PC-3 (cell line): ENCODE data around the gene CPSF3. TPM values are rescaled to one million over a fixed set of nuclear protein-coding genes. Genes with fewer than 3 reads are reported as not detected.

Source experiments
- ATAC-seq: fragments of 200-7000 bp; cut with Tn5 transposase; 2 replicates; pipeline ENCODE4 v1.9.1; 2020; ENCODE audit warnings: mild to moderate bottlenecking, moderate library complexity
- BruUV-seq: library from RNA; stranded (reverse); fragments of 400-500 nt; replicated peaks from 2 replicates; lab custom pipeline; 2021; lab: Mats Ljungman, UMichigan
- CTCF ChIA-PET: fragments of 300-600 bp; sonication (Branson Sonifier 250); formaldehyde crosslinking; loops from one replicate; lab custom pipeline; 2022; ENCODE audit warnings: antibody characterized with exemption; lab: Charles Lee
- POLR2A ChIA-PET: fragments of 300-600 bp; sonication (Branson Sonifier 250); formaldehyde crosslinking; loops from one replicate; lab custom pipeline; 2022; ENCODE audit warnings: antibody characterized with exemption; ENCODE audit not compliant: unreplicated experiment; lab: Charles Lee
- DNase-seq: peaks from one replicate; pipeline ENCODE4 v3.0.0-alpha.2; 2015
- H2AFZ ChIP-seq: fragments of 300-600 bp; sonication (generic); 2 replicates; pipeline ENCODE4 v1.6.0; 2016; ENCODE audit warnings: antibody characterized with exemption, low read length
- H3F3A ChIP-seq: fragments of 300-600 bp; sonication (generic); one replicate; pipeline ENCODE4 v1.6.0; 2017; ENCODE audit warnings: antibody characterized with exemption, low read length, control low read depth, mild to moderate bottlenecking; ENCODE audit not compliant: unreplicated experiment
- H3K27ac ChIP-seq: fragments of 300-600 bp; sonication (generic); 2 replicates; pipeline ENCODE4 v1.5.1; 2016; ENCODE audit warnings: mild to moderate bottlenecking, low read length
- H3K27me3 ChIP-seq: fragments of 300-600 bp; sonication (generic); 2 replicates; pipeline ENCODE4 v1.6.1; 2016; ENCODE audit warnings: low read length, mixed read lengths
- H3K36me3 ChIP-seq: fragments of 300-600 bp; sonication (generic); 2 replicates; pipeline ENCODE4 v1.6.1; 2016; ENCODE audit warnings: low read depth, mixed run types, low read length, mixed read lengths
- H3K4me1 ChIP-seq: fragments of 300-600 bp; sonication (generic); 2 replicates; pipeline ENCODE4 v1.5.1; 2016; ENCODE audit warnings: low read length; ENCODE audit not compliant: insufficient read depth
- H3K4me2 ChIP-seq: fragments of 300-600 bp; sonication (generic); 2 replicates; pipeline ENCODE4 v1.6.0; 2016; ENCODE audit warnings: low read length
- H3K4me3 ChIP-seq: fragments of 300-600 bp; sonication (generic); 2 replicates; pipeline ENCODE4 v1.5.1; 2016; ENCODE audit warnings: mild to moderate bottlenecking, low read length, mixed read lengths
- H3K79me2 ChIP-seq: fragments of 300-600 bp; sonication (generic); 2 replicates; pipeline ENCODE4 v1.6.1; 2017; ENCODE audit warnings: low read length, mixed read lengths
- H3K9ac ChIP-seq: fragments of 300-600 bp; sonication (generic); 2 replicates; pipeline ENCODE4 v1.6.0; 2016; ENCODE audit warnings: mild to moderate bottlenecking, low read length
- H3K9me2 ChIP-seq: fragments of 300-600 bp; sonication (generic); replicated peaks from 2 replicates; pipeline ENCODE4 v1.6.1; 2016; ENCODE audit warnings: mixed run types, low read length, mixed read lengths
- H3K9me3 ChIP-seq: fragments of 300-600 bp; sonication (generic); 2 replicates; pipeline ENCODE4 v1.6.1; 2016; ENCODE audit warnings: low read length, mixed read lengths
- H4K20me1 ChIP-seq: fragments of 300-600 bp; sonication (generic); 2 replicates; pipeline ENCODE4 v1.6.1; 2016; ENCODE audit warnings: low read length, mixed read lengths
- CTCF ChIP-seq: fragments of 300-600 bp; sonication (generic); conservative IDR thresholded peaks from 2 replicates; pipeline ENCODE4 v1.5.1; 2017; ENCODE audit warnings: antibody characterized with exemption, low read depth, mild to moderate bottlenecking, low read length
- EZH2 ChIP-seq: fragments of 300-600 bp; sonication (generic); IDR thresholded peaks from one replicate; pipeline ENCODE4 v1.6.1; 2017; ENCODE audit warnings: antibody characterized with exemption, mild to moderate bottlenecking, low read length; ENCODE audit not compliant: unreplicated experiment
- EZH2phosphoT487 ChIP-seq: fragments of 300-600 bp; sonication (generic); IDR thresholded peaks from 2 replicates; pipeline ENCODE4 v1.6.1; 2018; ENCODE audit warnings: mild to moderate bottlenecking, antibody characterized with exemption, low read length, borderline replicate concordance
- intact Hi-C: fragments of 100-400 bp; cut with micrococcal nuclease; formaldehyde crosslinking; loops from 2 replicates; pipeline ENCODE4 v1.9.0; 2023
- total RNA-seq: library from RNA; depleted of rRNA; stranded (reverse); fragments of >200 nt; gene quantifications from 2 replicates; pipeline ENCODE4 v1.2.3, GENCODE V29; 2014

CPSF3 gene
- total RNA-seq, 1 experiment from 2014 or later = 60.1 TPM

GRCh38 chr2:9445089-9445488 lies 21.6 kb downstream of the CPSF3 start:
- Histone ChIP-seq H3F3A (no peaks in the 10 kb centered on the region), H3K4me2 (no peak overlapping the region), H3K9me3 (no peaks in the 10 kb centered on the region), H3K36me3 (peaks cover 39% of the 10 kb centered on the region), H3K4me1 (no peaks in the 10 kb centered on the region), H4K20me1 (no peaks in the 10 kb centered on the region), H3K27me3 (no peaks in the 10 kb centered on the region), H3K9me2 (no peaks in the 10 kb centered on the region), H3K9ac (no peak overlapping the region), H2AFZ (no peak overlapping the region), H3K79me2 (no peaks in the 10 kb centered on the region), H3K27ac (no peak overlapping the region), H3K4me3 (no peak overlapping the region)
- ATAC-seq (no peak), DNase-seq (no peak)
- intact Hi-C loops = no loop called here
- CTCF ChIA-PET = no interaction called here
- POLR2A ChIA-PET = no interaction called here
- TF ChIP-seq EZH2phosphoT487 (no peak), EZH2 (no peak), CTCF (no peak)
- BruUV-seq = no TSS peak

- Histone ChIP-seq H3K4me2 (no peak overlapping the region), H3K4me1 (no peaks in the 10 kb centered on the region), H2AFZ (no peak overlapping the region), H3K9ac (no peak overlapping the region), H3K9me2 (no peaks in the 10 kb centered on the region), H3K36me3 (peaks cover 12% of the 10 kb centered on the region), H3K9me3 (no peaks in the 10 kb centered on the region), H3K79me2 (no peaks in the 10 kb centered on the region), H3K27me3 (no peaks in the 10 kb centered on the region), H3K4me3 (no peak overlapping the region), H4K20me1 (no peaks in the 10 kb centered on the region), H3F3A (no peaks in the 10 kb centered on the region), H3K27ac (no peak overlapping the region)
- POLR2A ChIA-PET = no interaction called here
- BruUV-seq = no TSS peak
- CTCF ChIA-PET = no interaction called here
- TF ChIP-seq CTCF (no peak), EZH2 (no peak), EZH2phosphoT487 (no peak)
- no peak for DNase-seq
- no peak for ATAC-seq
- intact Hi-C loops = no loop called here
Observed at GRCh38 chr2:9451231-9451630, 27.8 kb downstream of the CPSF3 start.

DNA sequence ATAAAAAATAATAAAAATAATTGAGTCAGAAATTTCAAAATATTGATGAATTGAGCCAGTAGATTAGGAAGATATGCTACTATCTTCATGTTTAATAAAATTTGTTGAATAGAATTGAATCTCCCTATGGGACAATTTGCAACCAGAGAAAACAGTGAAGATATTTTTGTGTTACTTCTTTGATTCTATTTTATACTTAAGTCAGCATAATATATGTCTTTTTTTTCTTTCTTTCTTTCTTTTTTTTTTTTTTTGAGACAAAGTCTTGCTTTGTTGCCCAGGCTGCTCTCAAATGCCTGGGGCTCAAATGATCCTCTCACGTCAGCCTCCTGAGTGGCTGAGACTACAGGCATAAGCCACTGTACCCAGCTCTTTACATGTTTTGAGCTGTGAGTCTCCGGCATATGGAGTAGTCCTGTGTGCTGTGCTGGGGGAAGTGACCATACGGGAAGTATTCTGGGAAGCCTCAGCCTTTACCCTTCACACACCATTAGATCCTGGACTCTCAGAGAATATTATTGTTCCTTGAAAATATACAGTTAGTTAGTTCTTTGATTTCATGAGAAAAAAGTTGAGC lies 37.1 kb downstream of the CPSF3 start:
- Histone ChIP-seq H3K27me3 (no peaks in the 10 kb centered on the region), H3F3A (no peaks in the 10 kb centered on the region), H3K4me1 (no peaks in the 10 kb centered on the region), H4K20me1 (no peaks in the 10 kb centered on the region), H2AFZ (no peak overlapping the region), H3K36me3 (peaks cover 12% of the 10 kb centered on the region), H3K4me2 (no peak overlapping the region), H3K27ac (no peak overlapping the region), H3K9me2 (no peaks in the 10 kb centered on the region), H3K4me3 (no peak overlapping the region), H3K79me2 (no peaks in the 10 kb centered on the region), H3K9ac (no peak overlapping the region), H3K9me3 (no peaks in the 10 kb centered on the region)
- no peak for TF ChIP-seq EZH2phosphoT487
- no peak for TF ChIP-seq EZH2
- no peak for TF ChIP-seq CTCF
- no TSS peak for BruUV-seq
- no peak for DNase-seq
- no peak for ATAC-seq
- CTCF ChIA-PET = no interaction called here
- POLR2A ChIA-PET = no interaction called here
- intact Hi-C loops = no loop called here
